GM15510 (cell line): ENCODE data around the gene AP3S1.

Source experiments
- POLR2A ChIP-seq: IDR thresholded peaks from 3 replicates; pipeline ENCODE4 v1.6.1; 2011; ENCODE audit warnings: borderline replicate concordance; ENCODE audit not compliant: insufficient read length; ENCODE audit errors: extremely low read depth

Gene AP3S1

GRCh38 chr5:115888027-115888426 lies 46.3 kb downstream of the AP3S1 start:
- TF ChIP-seq POLR2A: no peak

- TF ChIP-seq POLR2A: no peak
Observed at GRCh38 chr5:115892021-115892420, 50.3 kb downstream of the AP3S1 start.

GRCh38 chr5:115894342-115894741 lies 52.6 kb downstream of the AP3S1 start:
- no peak for TF ChIP-seq POLR2A

GRCh38 chr5:115895821-115896220 lies 54.1 kb downstream of the AP3S1 start:
- no peak for TF ChIP-seq POLR2A

GRCh38 chr5:115898656-115899055 lies 56.9 kb downstream of the AP3S1 start:
- TF ChIP-seq POLR2A: no peak

GRCh38 chr5:115907177-115907576 lies 65.4 kb downstream of the AP3S1 start:
- TF ChIP-seq POLR2A: no peak

GRCh38 chr5:115920171-115920725 lies 78.5 kb downstream of the AP3S1 start:
- no peak for TF ChIP-seq POLR2A

GRCh38 chr5:115930630-115931337 lies 89.0 kb downstream of the AP3S1 start:
- TF ChIP-seq POLR2A: no peak

GRCh38 chr5:115932991-115933390 lies 91.3 kb downstream of the AP3S1 start:
- TF ChIP-seq POLR2A: no peak

- TF ChIP-seq POLR2A: no peak
Observed at GRCh38 chr5:115934388-115934974, 92.7 kb downstream of the AP3S1 start.

GRCh38 chr5:115936031-115936430 lies 94.3 kb downstream of the AP3S1 start:
- TF ChIP-seq POLR2A: no peak

- TF ChIP-seq POLR2A: no peak
Observed at GRCh38 chr5:115939059-115939458, 97.3 kb downstream of the AP3S1 start.

- TF ChIP-seq POLR2A: no peak
Observed at GRCh38 chr5:115940080-115940810, 98.5 kb downstream of the AP3S1 start.

GRCh38 chr5:115941051-115941675 lies 99.4 kb downstream of the AP3S1 start:
- TF ChIP-seq POLR2A: no peak

- TF ChIP-seq POLR2A: no peak
Observed at GRCh38 chr5:115944501-115944900, 102.8 kb downstream of the AP3S1 start.
